GM12872 (cell line): ENCODE data around the gene SLAMF6.

Source experiments
- CTCF ChIP-seq: IDR thresholded peaks from 3 replicates; pipeline ENCODE4 v1.5.1; 2011; ENCODE audit warnings: low read depth, mild to moderate bottlenecking, low read length, moderate library complexity; ENCODE audit not compliant: insufficient read depth

SLAMF6 gene

DNA sequence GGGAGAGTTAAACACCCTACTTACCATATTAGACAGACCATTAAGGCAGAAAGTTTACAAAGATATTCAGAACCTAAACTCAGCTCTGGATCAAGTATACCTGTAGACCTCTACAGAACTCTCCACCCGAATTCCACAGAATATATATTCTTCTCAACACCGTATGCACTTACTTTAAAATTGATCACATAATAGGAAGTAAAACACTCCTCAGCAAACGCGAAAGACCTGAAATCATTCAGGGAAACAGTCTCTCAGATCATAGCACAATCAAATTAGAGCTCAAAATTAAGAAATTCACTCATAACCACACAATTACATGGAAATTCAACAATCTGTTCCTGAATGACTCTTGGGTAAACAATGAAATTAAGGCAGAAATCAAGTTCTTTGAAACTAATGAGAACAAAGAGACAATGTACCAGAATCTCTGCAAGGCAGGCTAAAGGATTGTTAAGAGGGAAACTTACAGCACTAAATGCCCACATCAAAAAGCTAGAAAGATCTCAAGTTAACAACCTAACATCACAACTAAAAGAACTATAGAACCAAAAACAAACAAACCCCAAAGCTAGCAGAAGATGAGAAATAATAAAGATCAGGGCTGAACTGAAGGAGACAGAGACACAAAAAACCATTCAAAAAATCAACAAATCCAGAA is 37.1 kb upstream of the SLAMF6 start:
- no peak for TF ChIP-seq CTCF

- no peak for TF ChIP-seq CTCF
Measured at GRCh38 chr1:160558660-160559380, 35.8 kb upstream of the SLAMF6 start.

DNA sequence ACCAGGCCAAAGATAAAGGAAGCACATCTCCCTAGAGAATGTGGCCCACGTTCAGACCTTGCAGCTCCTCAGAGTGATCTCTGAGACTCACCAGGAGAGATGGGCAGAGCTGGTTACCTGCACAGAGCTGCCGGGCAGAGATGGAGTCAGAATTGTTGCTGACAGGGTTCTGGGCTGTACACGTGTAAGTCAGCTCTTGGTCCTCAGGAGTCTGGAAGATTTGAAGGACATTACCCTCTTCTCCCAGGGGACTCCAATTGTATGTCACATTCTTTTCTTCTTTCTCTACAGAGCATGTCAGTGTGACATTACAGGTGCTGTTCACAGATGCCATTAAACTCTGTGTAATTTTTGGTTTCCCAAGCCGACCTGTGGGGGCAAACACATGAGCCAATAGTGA is 30.7 kb upstream of the SLAMF6 start:
- no peak for TF ChIP-seq CTCF

DNA sequence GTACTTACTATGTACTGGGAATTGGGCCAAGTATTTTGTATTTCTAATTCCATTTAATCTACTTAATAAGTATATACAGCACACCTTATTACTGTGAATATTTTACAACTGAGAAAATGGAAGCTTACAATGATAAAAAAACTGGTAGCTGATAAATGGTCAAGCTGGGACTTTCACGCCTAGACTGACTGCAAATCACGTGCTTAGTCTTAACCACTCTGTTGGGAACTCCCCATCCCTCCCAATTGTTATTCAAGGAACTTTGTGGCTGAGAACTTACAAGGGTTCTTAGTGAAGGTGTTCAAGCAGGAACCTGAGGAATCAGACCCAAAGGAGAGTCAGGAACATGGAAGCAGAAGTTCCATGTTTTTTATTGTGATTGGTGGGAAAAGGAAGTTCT is 29.4 kb upstream of the SLAMF6 start:
- TF ChIP-seq CTCF, result no peak

DNA sequence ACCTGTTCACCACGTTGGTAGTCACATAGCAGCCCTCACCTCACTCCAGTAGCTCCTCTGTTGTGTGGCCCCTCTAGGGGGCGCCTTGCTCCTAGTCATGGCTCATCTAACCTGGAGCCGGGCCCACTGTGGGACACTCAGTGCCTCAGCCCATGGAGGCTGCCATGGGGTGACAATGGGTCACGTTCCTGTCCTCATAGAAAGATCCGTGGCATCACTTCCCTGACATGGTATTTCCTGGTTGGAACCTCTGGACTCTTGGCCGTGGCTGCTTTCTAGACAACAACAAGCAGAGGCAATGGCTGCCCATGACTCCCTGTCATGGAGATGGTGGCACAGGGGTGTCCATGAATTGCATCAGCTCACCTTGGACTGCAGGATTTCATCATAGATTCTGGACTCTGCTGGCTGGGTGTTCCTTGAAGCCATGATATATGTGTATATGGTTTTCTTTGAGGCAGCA is 27.5 kb upstream of the SLAMF6 start:
- TF ChIP-seq CTCF, result peak; percentile 66

DNA sequence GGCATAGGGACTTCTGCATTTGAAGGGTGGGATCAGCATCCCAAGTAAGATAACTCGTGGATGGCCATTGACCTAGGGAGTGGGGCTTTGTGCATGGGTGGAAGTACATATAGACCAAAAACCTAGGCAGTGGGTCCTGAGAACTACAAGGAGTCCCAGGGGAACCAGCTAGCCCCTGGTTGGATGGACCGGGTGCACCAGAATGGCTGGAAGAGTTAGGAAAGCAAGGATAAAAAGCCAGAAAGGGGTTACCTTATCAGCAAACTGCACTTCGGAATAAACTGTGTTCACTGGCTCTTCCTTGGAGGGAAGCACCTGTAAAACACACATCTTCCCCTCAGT is 26.6 kb upstream of the SLAMF6 start:
- TF ChIP-seq CTCF, result no peak

DNA sequence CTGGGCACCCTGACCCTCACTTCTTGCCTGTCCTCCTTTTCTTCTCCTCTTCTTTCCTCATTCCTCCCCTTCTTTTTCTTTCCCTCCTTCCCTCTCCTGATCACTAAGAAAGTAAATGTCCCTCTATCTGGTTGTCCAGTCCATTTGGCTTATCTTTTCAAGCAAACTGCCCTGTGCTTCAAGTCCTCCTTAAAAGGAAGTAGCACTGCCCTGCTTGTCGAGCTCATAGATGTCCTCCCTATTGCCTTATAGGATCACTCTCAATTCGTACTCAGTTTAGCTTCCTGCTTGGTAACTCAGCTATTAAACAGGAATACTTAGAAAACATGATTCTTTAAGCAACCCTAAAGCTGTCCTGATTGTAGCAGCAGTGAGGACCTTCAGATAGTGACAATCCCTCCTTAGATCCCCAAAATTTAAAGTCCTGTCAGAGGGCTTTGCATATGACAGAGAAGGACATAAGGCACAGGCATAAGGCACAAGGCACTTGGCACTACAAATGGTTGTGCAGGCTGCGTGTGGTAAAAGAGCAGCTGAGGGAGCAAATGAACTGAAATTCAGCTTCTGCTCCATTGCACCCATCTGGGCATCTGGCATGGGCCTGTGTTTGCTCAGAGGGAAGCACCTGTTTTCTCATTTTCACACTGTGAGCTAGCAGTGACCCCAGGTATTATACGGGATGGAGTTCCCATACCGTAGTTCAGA is 26.1 kb upstream of the SLAMF6 start:
- TF ChIP-seq CTCF, result no peak
